Ectodermal cell (in vitro differentiated cells): ENCODE results near the gene CDC42EP5.
"Not testable (repeated sequence)": the region's sequence is repeated elsewhere in the genome, so short reads cannot be mapped to it uniquely, and the experiment has no call there.

Source experiments
- H3K27ac ChIP-seq: 2 replicates; pipeline ENCODE4 v1.7.0; 2013; ENCODE audit warnings: mild to moderate bottlenecking, low read depth, low read length; ENCODE audit not compliant: insufficient read depth, poor library complexity, severe bottlenecking
- H3K27me3 ChIP-seq: 2 replicates; pipeline ENCODE4 v1.7.0; 2013; ENCODE audit warnings: mild to moderate bottlenecking, low read length; ENCODE audit not compliant: insufficient read depth, control insufficient read depth, poor library complexity, severe bottlenecking
- H3K36me3 ChIP-seq: one replicate; pipeline ENCODE4 v1.7.0; 2013; ENCODE audit warnings: low read length; ENCODE audit not compliant: control insufficient read depth, insufficient read depth
- H3K4me1 ChIP-seq: one replicate; pipeline ENCODE4 v1.7.0; 2013; ENCODE audit warnings: low read length; ENCODE audit not compliant: control insufficient read depth, insufficient read depth
- H3K4me3 ChIP-seq: 2 replicates; pipeline ENCODE4 v1.7.0; 2013; ENCODE audit warnings: low read depth, low read length, control low read depth; ENCODE audit not compliant: insufficient read depth
- H3K9me3 ChIP-seq: 2 replicates; pipeline ENCODE4 v1.7.0; 2013; ENCODE audit warnings: mild to moderate bottlenecking, low read length, moderate library complexity; ENCODE audit not compliant: control insufficient read depth
- WGBS, 2 experiments: methylation state at CpG; one replicate each; pipeline ENCODE4 v1.1.7; 2013; ENCODE audit warnings: missing lambda C conversion rate in 2 of 2; 5-methylcytosine and 5-hydroxymethylcytosine counted together

The CDC42EP5 gene

DNA sequence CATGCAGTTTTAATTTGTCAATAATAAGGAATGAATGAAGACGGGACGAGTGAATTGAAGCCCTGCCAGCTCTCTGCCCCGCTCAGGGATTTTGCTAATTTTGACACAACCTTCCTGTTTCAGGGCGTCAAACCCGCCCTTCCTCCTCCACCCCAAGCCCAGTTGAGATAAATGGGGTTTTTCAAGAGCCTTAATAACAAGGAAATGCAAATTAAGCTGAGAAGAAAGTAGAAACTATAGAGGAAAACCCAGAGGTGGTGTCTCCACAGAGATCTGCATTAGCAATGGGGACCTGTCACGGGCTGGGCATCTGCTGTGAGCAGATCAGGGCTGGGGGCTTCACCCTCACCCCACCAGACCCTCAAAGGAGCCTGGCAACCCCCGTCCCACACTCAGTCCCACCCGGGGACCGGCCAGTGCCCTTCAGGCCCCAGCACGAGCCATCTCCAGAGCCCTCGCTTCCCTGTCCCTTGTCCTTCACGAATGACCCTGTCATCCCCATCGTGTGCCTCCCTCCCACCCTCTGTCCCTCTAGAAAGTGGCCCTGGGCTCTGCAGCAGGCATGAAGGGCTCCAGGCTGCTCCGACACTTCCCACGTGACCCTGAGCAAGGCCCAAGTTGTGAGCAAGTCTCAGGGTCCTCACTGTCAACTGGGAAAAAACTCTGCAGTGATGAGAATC is 34.1 kb upstream of the CDC42EP5 start:
- H3K36me3 ChIP-seq, H3K27ac ChIP-seq, H3K4me1 ChIP-seq, H3K4me3 ChIP-seq, H3K27me3 ChIP-seq, H3K9me3 ChIP-seq: not testable (repeated sequence)
- 75 to 81% methylated on average over 9 of the region's 15 CpGs for WGBS, 2 experiments

DNA sequence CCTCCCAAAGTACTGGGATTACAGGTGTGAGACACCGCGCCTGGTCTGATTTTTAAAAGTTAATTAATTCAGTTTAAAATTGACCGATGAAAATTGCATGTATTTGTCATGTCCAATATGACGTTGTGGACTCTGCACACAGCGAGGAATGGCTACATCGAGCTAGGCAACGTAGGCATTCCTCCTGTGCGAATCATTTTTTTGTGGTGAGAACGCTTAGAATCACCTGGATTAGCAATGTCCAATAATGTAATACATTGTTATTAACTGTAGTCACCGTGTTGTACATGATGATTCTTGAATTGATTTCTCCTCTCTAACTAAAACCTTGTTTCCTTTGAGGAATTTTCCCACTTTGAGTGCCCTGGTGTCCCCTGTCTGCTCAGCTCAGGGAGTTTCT is 33.0 kb upstream of the CDC42EP5 start:
- Histone ChIP-seq H3K4me3 (no peak overlapping the region), H3K9me3 (peaks cover 6% of the 10 kb centered on the region), H3K4me1 (no peaks in the 10 kb centered on the region), H3K27ac (no peak overlapping the region), H3K36me3 (no peaks in the 10 kb centered on the region), H3K27me3 (no peaks in the 10 kb centered on the region)
- 68 to 69% methylated on average over 9 to 10 of the region's 10 CpGs for WGBS, 2 experiments

DNA sequence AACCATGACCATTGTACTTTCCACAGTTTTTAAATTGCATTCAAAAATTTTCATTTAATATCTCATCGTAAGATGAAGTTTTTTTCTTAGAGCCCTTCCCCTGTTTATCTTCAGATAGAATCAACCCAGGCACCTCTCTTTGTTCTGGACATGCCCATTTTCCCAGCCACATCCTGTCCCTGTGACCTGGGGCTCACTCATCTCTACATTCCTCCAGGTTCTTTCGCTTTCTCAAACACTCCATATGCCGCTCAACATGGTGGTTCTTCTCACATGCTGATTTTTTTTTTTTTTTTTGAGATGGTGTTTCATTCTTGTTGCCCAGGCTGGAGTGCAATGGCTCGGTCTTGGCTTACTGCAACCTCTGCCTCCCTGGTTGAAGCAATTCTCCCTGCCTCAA is 32.4 kb upstream of the CDC42EP5 start:
- 81 to 92% methylated on average over 3 to 4 of the region's 4 CpGs for WGBS, 2 experiments

DNA sequence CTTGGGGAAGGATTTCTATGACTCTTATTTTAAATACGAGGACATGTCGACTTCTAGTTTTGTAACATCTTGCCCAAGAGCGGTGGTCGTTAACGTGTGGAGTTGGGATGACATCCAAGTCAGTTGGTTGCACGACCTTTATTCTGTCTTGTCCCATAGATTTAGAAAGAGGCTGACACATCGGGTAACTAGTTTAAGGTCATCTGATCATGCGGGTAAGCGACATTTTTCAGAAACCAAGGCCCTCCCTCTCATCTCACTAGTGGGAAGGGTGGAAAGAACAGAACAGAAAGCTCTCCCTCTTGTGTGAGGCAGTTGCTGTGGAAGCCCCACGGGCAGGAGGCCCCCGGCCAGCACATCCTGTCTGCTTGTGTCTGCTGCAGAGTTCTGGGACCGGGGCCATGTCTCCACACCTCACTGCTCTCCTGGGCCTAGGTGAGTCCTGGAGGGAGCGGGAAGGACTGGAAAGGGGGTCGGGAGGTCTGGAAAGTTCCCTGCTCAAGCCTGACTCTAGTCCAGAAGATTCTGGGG is 29.5 kb upstream of the CDC42EP5 start, which contains the start of gene LAIR2:
LAIR2 (plus strand) TSS at position 314 of the 531 bp plus-strand sequence; CDS start at position 402, 88 bp downstream.
- Histone ChIP-seq H3K27me3 (no peaks in the 10 kb centered on the region), H3K4me3 (no peak within 1 kb of the TSS), H3K27ac (no peak within 1 kb of the TSS), H3K9me3 (peaks cover 6% of the 10 kb centered on the region), H3K4me1 (no peaks in the 10 kb centered on the region), H3K36me3 (no peaks in the 10 kb centered on the region)
- 72 to 77% methylated on average over 14 of the region's 14 CpGs for WGBS, 2 experiments

More for the DNA sequence above, 32.4 kb upstream of the CDC42EP5 start:
- not testable (repeated sequence) for H3K27me3 ChIP-seq, H3K9me3 ChIP-seq, H3K36me3 ChIP-seq, H3K4me1 ChIP-seq, H3K27ac ChIP-seq, H3K4me3 ChIP-seq

DNA sequence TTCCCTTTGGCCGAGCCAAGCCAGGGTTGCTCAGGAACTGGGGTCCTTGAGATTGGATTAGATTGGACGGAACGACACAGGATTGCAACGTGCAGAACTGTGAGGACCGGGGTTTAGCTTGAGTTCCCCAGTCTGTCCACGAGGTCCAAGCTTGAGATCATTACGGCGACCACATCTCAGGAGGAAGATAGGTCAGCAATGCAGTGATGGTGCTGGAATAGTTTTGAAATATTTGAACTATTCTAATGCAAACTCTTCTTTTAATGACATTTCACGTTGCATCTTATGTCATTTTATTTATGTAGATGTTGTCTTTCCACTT is 25.3 kb upstream of the CDC42EP5 start:
- WGBS, 2 experiments, result 73 to 75% methylated on average over 7 to 8 of the region's 9 CpGs
- not testable (repeated sequence) for H3K27me3 ChIP-seq, H3K9me3 ChIP-seq, H3K4me1 ChIP-seq, H3K27ac ChIP-seq, H3K4me3 ChIP-seq, H3K36me3 ChIP-seq

DNA sequence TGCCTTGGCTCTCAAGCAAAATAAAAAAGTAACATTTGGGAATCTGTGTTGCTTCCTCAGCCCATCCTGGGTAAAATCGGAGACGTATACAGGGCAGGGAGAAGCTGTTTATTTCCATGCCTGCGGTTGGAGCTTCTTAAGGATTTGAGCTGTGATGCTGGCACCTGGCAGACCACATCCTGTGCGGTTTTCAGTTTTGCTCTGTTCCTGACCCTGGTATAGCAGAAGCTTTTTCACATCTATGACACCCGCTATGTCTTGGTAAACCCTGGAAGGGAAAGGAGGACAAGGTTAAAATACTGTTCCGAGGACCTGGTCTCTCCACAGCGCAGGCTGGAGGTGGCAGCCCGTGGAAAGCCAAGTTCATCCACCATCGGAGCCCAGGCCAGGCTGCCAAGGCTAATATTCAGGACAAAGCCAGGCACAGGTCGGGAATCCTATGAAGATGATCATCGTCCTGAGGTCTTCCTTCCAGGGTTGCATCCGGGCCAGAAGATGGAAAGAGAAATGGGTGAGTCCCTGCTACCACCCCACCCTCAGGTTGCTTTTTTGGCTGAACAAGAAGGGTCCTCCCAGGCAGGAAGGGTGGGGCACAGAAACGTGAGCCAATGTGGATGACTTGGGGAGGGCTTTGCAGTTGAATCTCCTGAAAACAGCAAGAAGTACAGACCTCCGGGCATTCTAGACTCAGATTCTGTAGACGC is 24.8 kb upstream of the CDC42EP5 start:
- H3K27ac ChIP-seq, H3K36me3 ChIP-seq, H3K9me3 ChIP-seq, H3K27me3 ChIP-seq, H3K4me3 ChIP-seq, H3K4me1 ChIP-seq: not testable (repeated sequence)
- 69 to 73% methylated on average over 7 of the region's 15 CpGs for WGBS, 2 experiments

DNA sequence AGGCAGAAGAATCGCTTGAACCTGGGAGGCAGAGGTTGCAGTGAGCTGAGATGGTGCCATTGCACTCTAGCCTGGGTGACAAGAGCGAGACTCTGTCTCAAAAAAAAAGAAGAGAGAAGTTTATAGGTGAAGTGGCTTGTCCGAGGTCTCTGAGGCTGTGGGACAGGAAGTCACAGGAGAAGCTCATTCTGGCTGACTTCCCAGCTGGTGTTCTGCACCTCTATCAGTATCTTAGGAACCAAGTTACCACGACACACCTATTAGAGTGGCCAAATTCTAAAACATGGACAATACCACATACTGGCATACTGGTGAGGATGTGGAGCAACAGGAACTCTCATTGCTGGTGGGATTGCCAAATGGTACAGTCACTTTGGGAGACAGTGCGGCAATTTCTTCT is 22.2 kb upstream of the CDC42EP5 start:
- H3K27ac ChIP-seq, H3K27me3 ChIP-seq, H3K4me1 ChIP-seq, H3K36me3 ChIP-seq, H3K9me3 ChIP-seq, H3K4me3 ChIP-seq: not testable (repeated sequence)
- 45 to 60% methylated on average over 5 of the region's 5 CpGs for WGBS, 2 experiments

DNA sequence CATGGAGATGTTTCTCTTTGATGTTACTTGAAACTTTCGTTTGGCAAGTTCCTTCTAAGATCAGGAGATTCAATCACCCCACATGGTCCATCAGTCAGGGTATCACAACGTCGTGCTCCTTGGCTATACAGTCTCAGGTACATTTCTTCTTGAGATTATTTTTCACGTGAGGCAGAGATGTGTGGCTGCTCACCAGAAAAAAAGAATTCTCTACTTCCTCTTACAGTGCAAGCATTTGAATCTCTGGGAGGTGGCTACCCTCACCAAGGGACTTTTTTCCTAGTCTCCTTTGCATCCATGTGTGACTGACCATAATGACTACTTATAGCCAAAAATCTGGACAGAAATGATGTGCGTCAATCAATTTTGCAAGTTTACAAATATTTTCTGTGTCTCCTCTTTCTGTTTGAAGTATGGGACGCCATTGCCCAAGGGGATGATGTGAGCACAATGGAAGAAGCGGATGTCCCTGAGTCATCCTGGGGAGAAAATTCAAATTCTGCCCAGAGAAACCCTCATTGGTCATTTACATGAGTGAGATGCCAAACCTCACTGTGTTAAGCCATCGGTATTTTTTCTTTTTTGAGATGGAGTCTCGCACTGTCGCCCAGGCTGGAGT is 21.0 kb upstream of the CDC42EP5 start:
- Histone ChIP-seq H3K4me1 (no peaks in the 10 kb centered on the region), H3K9me3 (peaks cover 2% of the 10 kb centered on the region), H3K27me3 (no peaks in the 10 kb centered on the region), H3K27ac (no peak overlapping the region), H3K4me3 (no peak overlapping the region), H3K36me3 (no peaks in the 10 kb centered on the region)
- WGBS, 2 experiments, result 64 to 71% methylated on average over 10 of the region's 10 CpGs

DNA sequence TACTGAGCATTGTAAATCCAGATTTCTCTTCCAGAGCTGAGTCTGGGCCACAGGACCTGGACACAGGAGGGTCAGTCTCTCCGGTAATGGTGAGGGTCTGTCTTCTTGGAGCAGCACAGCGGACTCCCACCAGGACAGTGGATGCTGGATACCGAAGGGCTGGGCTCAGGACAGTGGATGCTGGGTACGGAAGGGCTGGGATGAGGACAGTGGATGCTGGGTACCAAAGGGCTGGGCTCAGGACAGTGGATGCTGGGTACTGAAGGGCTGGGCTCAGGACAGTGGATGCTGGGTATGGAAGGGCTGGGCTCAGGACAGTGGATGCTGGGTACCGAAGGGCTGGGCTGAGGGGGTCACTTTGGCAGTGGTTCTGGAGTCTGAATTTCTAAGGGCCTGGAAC is 20.0 kb upstream of the CDC42EP5 start:
- 81 to 86% methylated on average over 5 of the region's 5 CpGs for WGBS, 2 experiments

DNA sequence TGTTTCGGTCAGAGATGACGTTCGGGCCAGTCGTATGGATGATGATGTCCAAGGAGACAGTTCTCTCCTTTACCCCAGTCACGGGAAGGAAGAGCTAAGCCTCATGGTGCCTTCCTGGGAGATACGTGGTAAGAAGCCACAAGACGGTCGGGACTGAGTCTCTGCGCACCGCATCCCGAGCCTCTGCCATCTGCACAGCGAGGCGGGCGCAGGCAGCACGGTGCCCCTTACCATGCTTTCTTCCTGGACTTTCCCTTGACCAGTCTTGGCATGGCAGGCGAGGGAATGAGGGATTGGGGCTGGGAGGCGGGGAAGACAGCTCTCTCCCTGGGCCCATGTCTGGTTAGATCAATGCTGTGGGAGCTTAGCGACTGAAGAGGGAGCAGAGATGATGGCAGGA is 19.5 kb upstream of the CDC42EP5 start:
- Histone ChIP-seq H3K9me3 (peaks cover 2% of the 10 kb centered on the region), H3K27me3 (no peaks in the 10 kb centered on the region), H3K27ac (no peak overlapping the region), H3K36me3 (no peaks in the 10 kb centered on the region), H3K4me3 (no peak overlapping the region), H3K4me1 (no peaks in the 10 kb centered on the region)
- WGBS, 2 experiments, result 82 to 84% methylated on average over 18 of the region's 18 CpGs

More for the DNA sequence above, 20.0 kb upstream of the CDC42EP5 start:
- not testable (repeated sequence) for H3K4me1 ChIP-seq, H3K9me3 ChIP-seq, H3K27ac ChIP-seq, H3K36me3 ChIP-seq, H3K27me3 ChIP-seq, H3K4me3 ChIP-seq
